HCT116 (cell line): Measurements from ENCODE around the gene GMPPA. TPM values are rescaled to one million over a fixed set of nuclear protein-coding genes. Genes with fewer than 3 reads are reported as not detected.

ENCODE experiments used
- ATAC-seq: fragments of 200-7000 bp; cut with Tn5 transposase; 2 replicates; pipeline ENCODE4 v1.9.1; 2020; ENCODE audit warnings: mild to moderate bottlenecking, moderate library complexity
- BruUV-seq: library from RNA; stranded (reverse); fragments of 400-500 nt; replicated peaks from 2 replicates; lab custom pipeline; 2021; lab: Mats Ljungman, UMichigan
- CTCF ChIA-PET: fragments of 300-600 bp; sonication (Branson Sonifier 250); formaldehyde crosslinking; loops from one replicate; lab custom pipeline; 2021; ENCODE audit warnings: antibody characterized with exemption; lab: Charles Lee
- POLR2A ChIA-PET: fragments of 300-600, 350-600 bp; sonication (Branson Sonifier 250); formaldehyde crosslinking; loops from one replicate; lab custom pipeline; 2021; ENCODE audit warnings: antibody characterized with exemption; lab: Charles Lee
- RAD21 ChIA-PET, 2 experiments: fragments of 300-600 bp; sonication (Branson Sonifier 250); formaldehyde crosslinking; loops; one replicate each; lab custom pipeline; 2023; ENCODE audit warnings: low total read pairs in 2 of 2; ENCODE audit not compliant: uncharacterized antibody in 2 of 2, unreplicated experiment in 2 of 2, low non-redundant PET in 1 of 2; lab: Charles Lee
- DNase-seq: peaks from one replicate; pipeline ENCODE4 v3.0.0-alpha.2; 2010; ENCODE audit warnings: low read depth, low spot score
- H2AFZ ChIP-seq: fragments of 200-600 bp; shearing (Covaris generic), sonication (generic); 2 replicates; pipeline ENCODE4 v1.6.1; 2017; ENCODE audit warnings: low read depth, mixed run types, mixed read lengths, antibody characterized with exemption, low read length; ENCODE audit not compliant: poor library complexity, severe bottlenecking
- H3K27ac ChIP-seq: 2 replicates; pipeline ENCODE4 v1.5.1; 2012; ENCODE audit warnings: low read depth, low read length
- H3K27me3 ChIP-seq: fragments of 200-600 bp; sonication (generic); 2 replicates; pipeline ENCODE4 v1.6.1; 2016; ENCODE audit warnings: mixed run types, low read length, mixed read lengths; ENCODE audit not compliant: insufficient read depth
- H3K36me3 ChIP-seq, 2 experiments: fragments of 200-500 bp in 1 of 2; fragments of 200-600 bp in 1 of 2; sonication (Bioruptor generic) in 1 of 2; sonication (generic) in 1 of 2; 2 replicates each; pipeline versions ENCODE4 v1.5.1 to v1.6.1; 2014 to 2016; ENCODE audit warnings: low read length in 2 of 2, inconsistent platforms in 1 of 2, mixed read lengths in 1 of 2, mixed run types in 1 of 2; ENCODE audit not compliant: insufficient read depth in 2 of 2, control insufficient read depth in 1 of 2
- H3K4me1 ChIP-seq, 2 experiments: fragments of 200-600 bp in 1 of 2; sonication (generic) in 1 of 2; 2 replicates each; pipeline versions ENCODE4 v1.5.1 to v1.6.1; 2012 to 2017; ENCODE audit warnings: low read length in 2 of 2, inconsistent platforms in 1 of 2, mild to moderate bottlenecking in 1 of 2, mixed read lengths in 1 of 2, mixed run types in 1 of 2, moderate library complexity in 1 of 2; ENCODE audit not compliant: insufficient read depth in 2 of 2, control insufficient read depth in 1 of 2
- H3K4me2 ChIP-seq: fragments of 200-600 bp; sonication (generic); 2 replicates; pipeline ENCODE4 v1.6.1; 2017; ENCODE audit warnings: mixed run types, low read length, mixed read lengths
- H3K4me3 ChIP-seq, 2 experiments: fragments of 200-600 bp in 1 of 2; sonication (generic) in 1 of 2; replicated peaks in 1 of 2; 2 replicates each; pipeline ENCODE4 v1.5.1; 2011 to 2016; ENCODE audit warnings: low read length in 2 of 2, control low read depth in 1 of 2, low read depth in 1 of 2, mild to moderate bottlenecking in 1 of 2, mixed read lengths in 1 of 2, mixed run types in 1 of 2
- H3K79me2 ChIP-seq: fragments of 200-600 bp; sonication (generic); 2 replicates; pipeline ENCODE4 v1.6.1; 2017; ENCODE audit warnings: mild to moderate bottlenecking, mixed run types, low read length, moderate library complexity, mixed read lengths; ENCODE audit not compliant: insufficient read depth
- H3K9ac ChIP-seq: fragments of 200-600 bp; sonication (generic); 2 replicates; pipeline ENCODE4 v1.6.1; 2016; ENCODE audit warnings: low read length, mixed read lengths
- H3K9me2 ChIP-seq: fragments of 200-600 bp; sonication (generic), shearing (Covaris generic); 2 replicates; pipeline ENCODE4 v1.6.1; 2017; ENCODE audit warnings: mixed run types, mild to moderate bottlenecking, moderate library complexity; ENCODE audit not compliant: insufficient read depth
- H3K9me3 ChIP-seq, 2 experiments: fragments of 200-500 bp in 1 of 2; fragments of 200-600 bp in 1 of 2; sonication (Bioruptor generic) in 1 of 2; sonication (generic) in 1 of 2; 2 replicates each; pipeline ENCODE4 v1.6.1; 2014 to 2017; ENCODE audit warnings: low read length in 2 of 2, mixed read lengths in 2 of 2, inconsistent platforms in 1 of 2, low read depth in 1 of 2, mild to moderate bottlenecking in 1 of 2, mixed run types in 1 of 2, moderate library complexity in 1 of 2; ENCODE audit not compliant: control insufficient read depth in 1 of 2, insufficient read depth in 1 of 2
- H4K20me1 ChIP-seq: fragments of 200-600 bp; sonication (generic), shearing (Covaris generic); 2 replicates; pipeline ENCODE4 v1.6.1; 2017; ENCODE audit warnings: mixed run types, mild to moderate bottlenecking, moderate library complexity; ENCODE audit not compliant: insufficient read depth
- CBX3 ChIP-seq: IDR thresholded peaks from 2 replicates; pipeline ENCODE4 v1.6.1; 2012; ENCODE audit warnings: low read depth
- POLR2A ChIP-seq: IDR thresholded peaks from 2 replicates; pipeline ENCODE4 v1.7.0; 2011; ENCODE audit warnings: borderline replicate concordance; ENCODE audit not compliant: insufficient read depth, insufficient read length; ENCODE audit errors: extremely low read depth
- POLR2AphosphoS5 ChIP-seq: IDR thresholded peaks from 2 replicates; pipeline ENCODE4 v1.6.1; 2011; ENCODE audit warnings: mild to moderate bottlenecking, low read depth, low read length, moderate library complexity
- RAD21 ChIP-seq: IDR thresholded peaks from 2 replicates; pipeline ENCODE4 v1.6.1; 2012; ENCODE audit warnings: low read depth, mild to moderate bottlenecking
- ZBTB33 ChIP-seq: IDR thresholded peaks from 2 replicates; pipeline ENCODE4 v1.6.1; 2011; ENCODE audit warnings: mild to moderate bottlenecking, low read length, moderate library complexity; ENCODE audit not compliant: insufficient replicate concordance; ENCODE audit errors: extremely low read depth
- intact Hi-C: fragments of 100-400 bp; cut with micrococcal nuclease; formaldehyde crosslinking; loops from 2 replicates; pipeline ENCODE4 v1.10.0; 2022
- total RNA-seq: library from RNA; stranded (reverse); gene quantifications from one replicate; pipeline ENCODE4 v1.2.1, GENCODE V29; 2021; ENCODE audit not compliant: unreplicated experiment
- TF ChIP-seq, protein P1 (sequence below): IDR thresholded peaks from 2 replicates; pipeline ENCODE4 v1.6.1; 2012; ENCODE audit warnings: low read depth
- TF ChIP-seq, protein P2 (sequence below), 3 experiments: fragments of 200-600 bp in 1 of 3; sonication (generic) in 1 of 3; IDR thresholded peaks in 2 of 3; conservative IDR thresholded peaks in 1 of 3; 2 replicates each; pipeline ENCODE4 v1.5.1; 2012 to 2017; ENCODE audit warnings: low read depth in 2 of 3, low read length in 2 of 3, antibody characterized with exemption in 1 of 3, borderline replicate concordance in 1 of 3, control low read depth in 1 of 3, mild to moderate bottlenecking in 1 of 3, mixed read lengths in 1 of 3, mixed run types in 1 of 3, moderate library complexity in 1 of 3; ENCODE audit not compliant: insufficient read depth in 1 of 3

GMPPA gene
- total RNA-seq, 1 experiment from 2014 or later = 71.8 TPM

DNA sequence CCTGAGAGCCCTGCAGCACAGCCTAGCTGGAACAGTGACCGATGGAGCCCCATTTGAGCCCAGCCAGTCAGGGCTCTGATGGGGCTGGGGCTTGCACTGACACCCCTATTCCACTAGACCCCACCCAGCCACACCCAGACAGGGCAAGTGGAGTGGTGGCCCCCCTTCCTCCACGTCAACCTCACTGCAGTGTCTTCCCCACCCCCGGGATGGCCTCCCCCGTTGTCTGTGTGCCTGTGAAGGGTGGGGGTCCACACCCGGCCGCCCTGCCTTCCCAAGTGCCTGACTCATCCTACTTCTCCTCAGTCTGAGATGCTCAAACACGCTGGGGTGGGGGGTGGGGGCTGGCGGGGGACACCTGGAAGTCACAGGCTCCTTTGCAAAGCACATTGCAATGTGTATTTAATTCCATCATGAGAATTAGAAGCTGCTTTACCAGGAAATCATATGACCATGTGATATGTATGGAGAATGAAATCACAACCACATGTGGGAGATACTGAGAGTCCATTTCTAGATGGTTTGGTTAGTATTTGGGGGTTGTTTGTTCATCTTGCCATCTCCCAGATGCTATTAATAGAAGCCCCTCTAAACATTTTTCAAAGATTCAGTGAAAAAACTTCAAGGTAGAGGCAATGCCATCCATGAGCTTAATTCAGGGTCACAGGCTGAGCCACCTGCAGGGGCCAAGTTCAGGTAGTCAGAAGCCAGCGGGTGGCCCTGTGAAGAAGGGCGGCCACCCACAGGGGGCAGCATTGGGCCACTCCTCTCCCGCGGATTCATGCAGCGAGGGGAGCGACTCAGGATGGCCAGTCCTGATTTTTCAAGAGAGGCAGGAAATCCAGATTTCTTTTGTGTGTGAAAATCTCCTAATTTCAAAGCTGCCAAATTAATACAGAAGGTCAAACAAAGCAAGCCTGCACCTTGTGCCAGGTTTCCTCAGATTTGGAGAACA, 22.7 kb upstream of the GMPPA start:
- Histone ChIP-seq H2AFZ (no peak overlapping the region), H3K27ac (no peak overlapping the region)
- DNase-seq = no peak
- POLR2A ChIA-PET = interaction anchor here (0.8 to 1.7 kb wide), 2 partner anchors 22 to 71 kb away, joined by 3 to 10 read pairs; partner anchors contain the start of gene GMPPA
- intact Hi-C loops = loop anchor here (1.0 to 2.0 kb wide), 3 partner anchors 19 to 54 kb away; no protein-coding TSS in a partner anchor
- no peak for TF ChIP-seq ZBTB33
- TF ChIP-seq RAD21 = peak; percentile 89
- TF ChIP-seq CBX3 = no peak
- TF ChIP-seq, protein P1, sequence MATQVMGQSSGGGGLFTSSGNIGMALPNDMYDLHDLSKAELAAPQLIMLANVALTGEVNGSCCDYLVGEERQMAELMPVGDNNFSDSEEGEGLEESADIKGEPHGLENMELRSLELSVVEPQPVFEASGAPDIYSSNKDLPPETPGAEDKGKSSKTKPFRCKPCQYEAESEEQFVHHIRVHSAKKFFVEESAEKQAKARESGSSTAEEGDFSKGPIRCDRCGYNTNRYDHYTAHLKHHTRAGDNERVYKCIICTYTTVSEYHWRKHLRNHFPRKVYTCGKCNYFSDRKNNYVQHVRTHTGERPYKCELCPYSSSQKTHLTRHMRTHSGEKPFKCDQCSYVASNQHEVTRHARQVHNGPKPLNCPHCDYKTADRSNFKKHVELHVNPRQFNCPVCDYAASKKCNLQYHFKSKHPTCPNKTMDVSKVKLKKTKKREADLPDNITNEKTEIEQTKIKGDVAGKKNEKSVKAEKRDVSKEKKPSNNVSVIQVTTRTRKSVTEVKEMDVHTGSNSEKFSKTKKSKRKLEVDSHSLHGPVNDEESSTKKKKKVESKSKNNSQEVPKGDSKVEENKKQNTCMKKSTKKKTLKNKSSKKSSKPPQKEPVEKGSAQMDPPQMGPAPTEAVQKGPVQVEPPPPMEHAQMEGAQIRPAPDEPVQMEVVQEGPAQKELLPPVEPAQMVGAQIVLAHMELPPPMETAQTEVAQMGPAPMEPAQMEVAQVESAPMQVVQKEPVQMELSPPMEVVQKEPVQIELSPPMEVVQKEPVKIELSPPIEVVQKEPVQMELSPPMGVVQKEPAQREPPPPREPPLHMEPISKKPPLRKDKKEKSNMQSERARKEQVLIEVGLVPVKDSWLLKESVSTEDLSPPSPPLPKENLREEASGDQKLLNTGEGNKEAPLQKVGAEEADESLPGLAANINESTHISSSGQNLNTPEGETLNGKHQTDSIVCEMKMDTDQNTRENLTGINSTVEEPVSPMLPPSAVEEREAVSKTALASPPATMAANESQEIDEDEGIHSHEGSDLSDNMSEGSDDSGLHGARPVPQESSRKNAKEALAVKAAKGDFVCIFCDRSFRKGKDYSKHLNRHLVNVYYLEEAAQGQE = no peak
- TF ChIP-seq POLR2AphosphoS5 = no peak
- TF ChIP-seq POLR2A = no peak
- TF ChIP-seq, protein P2, sequence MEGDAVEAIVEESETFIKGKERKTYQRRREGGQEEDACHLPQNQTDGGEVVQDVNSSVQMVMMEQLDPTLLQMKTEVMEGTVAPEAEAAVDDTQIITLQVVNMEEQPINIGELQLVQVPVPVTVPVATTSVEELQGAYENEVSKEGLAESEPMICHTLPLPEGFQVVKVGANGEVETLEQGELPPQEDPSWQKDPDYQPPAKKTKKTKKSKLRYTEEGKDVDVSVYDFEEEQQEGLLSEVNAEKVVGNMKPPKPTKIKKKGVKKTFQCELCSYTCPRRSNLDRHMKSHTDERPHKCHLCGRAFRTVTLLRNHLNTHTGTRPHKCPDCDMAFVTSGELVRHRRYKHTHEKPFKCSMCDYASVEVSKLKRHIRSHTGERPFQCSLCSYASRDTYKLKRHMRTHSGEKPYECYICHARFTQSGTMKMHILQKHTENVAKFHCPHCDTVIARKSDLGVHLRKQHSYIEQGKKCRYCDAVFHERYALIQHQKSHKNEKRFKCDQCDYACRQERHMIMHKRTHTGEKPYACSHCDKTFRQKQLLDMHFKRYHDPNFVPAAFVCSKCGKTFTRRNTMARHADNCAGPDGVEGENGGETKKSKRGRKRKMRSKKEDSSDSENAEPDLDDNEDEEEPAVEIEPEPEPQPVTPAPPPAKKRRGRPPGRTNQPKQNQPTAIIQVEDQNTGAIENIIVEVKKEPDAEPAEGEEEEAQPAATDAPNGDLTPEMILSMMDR (IDR thresholded peaks at IDR 0.05 in 2 of 3, conservative IDR thresholded peaks at IDR 0.05 in 1 of 3; ENCODE audit: borderline replicate concordance in 1 of 3, insufficient read depth in 1 of 3, low read depth in 2 of 3, low read length in 2 of 3) = peak; percentile 88 to 96 (median 94)
- TF ChIP-seq, all 23 proteins: peak for 2
- no peaks in the 10 kb centered on the region for H3K9me3 ChIP-seq
- no peak overlapping the region for H3K9ac ChIP-seq
- ChIA-PET RAD21 (interaction anchor here (0.6 to 1.2 kb wide), 3 partner anchors 46 to 54 kb away, joined by 3 to 8 read pairs (median 3); no protein-coding TSS in a partner anchor), CTCF (interaction anchor here (0.6 to 4.3 kb wide), 16 partner anchors 8 to 161 kb away, joined by 3 to 25 read pairs (median 4); partner anchors contain the start of gene GMPPA)
- no peaks in the 10 kb centered on the region; a peak in 1 of 4 replicates for H3K36me3 ChIP-seq
- no peaks in the 10 kb centered on the region for H3K27me3 ChIP-seq
- H3K4me2 ChIP-seq = peak overlapping the region; percentile 48
- H3K4me1 ChIP-seq = peaks cover 3 to 15% of the 10 kb centered on the region in 2 experiments; a peak in 3 of 4 replicates
- no peaks in the 10 kb centered on the region for H4K20me1 ChIP-seq
- H3K4me3 ChIP-seq = no peak overlapping the region
- peak; percentile 91 for ATAC-seq
- no peaks in the 10 kb centered on the region for H3K79me2 ChIP-seq
- BruUV-seq = no TSS peak
- no peaks in the 10 kb centered on the region for H3K9me2 ChIP-seq
